ENCODE results near the gene GZMM. TPM values are rescaled to one million over a fixed set of nuclear protein-coding genes. Genes with fewer than 3 reads are reported as not detected.
A peak's percentile ranks its signal among the peaks of the same experiment; 100 is the strongest.

GZMM gene
- total RNA-seq, 2 donors from 2014 or later = 5.3 TPM; not detected in 1

DNA sequence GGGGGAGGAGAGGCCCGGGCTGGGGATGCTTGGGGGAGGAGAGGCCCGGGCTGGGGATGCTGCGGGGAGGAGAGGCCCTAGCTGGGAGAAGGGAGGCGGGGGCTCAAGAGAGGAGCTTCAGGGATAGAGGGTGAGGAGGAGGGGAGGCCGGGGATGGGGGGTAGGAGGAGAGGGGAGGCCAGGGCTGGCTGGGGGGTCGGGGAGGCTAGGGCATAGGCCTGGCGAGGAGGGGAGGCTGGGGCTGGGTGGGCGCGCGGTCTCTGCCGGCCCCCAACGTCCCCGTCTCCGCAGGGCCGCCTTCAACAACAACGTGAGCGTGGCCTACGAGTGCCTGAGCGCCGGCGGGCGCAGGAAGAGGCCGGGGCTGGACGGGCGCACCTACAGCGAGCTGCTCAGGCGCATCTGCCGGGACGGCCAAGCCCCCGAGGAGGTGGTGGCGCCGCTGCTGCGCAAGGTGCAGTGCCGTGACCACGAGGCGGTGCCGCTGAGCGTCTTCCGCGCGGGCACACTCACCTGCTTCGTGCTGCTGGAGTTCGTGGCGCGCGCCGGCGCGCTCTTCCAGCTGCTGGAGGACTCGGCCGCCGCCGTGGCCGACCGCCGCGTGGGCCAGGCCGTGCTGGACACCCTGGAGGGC, 25.1 kb upstream of the GZMM start:
- WGBS, 2 donors = 63 to 80% methylated on average over 17 of the region's 58 CpGs
- TF ChIP-seq, protein P1, sequence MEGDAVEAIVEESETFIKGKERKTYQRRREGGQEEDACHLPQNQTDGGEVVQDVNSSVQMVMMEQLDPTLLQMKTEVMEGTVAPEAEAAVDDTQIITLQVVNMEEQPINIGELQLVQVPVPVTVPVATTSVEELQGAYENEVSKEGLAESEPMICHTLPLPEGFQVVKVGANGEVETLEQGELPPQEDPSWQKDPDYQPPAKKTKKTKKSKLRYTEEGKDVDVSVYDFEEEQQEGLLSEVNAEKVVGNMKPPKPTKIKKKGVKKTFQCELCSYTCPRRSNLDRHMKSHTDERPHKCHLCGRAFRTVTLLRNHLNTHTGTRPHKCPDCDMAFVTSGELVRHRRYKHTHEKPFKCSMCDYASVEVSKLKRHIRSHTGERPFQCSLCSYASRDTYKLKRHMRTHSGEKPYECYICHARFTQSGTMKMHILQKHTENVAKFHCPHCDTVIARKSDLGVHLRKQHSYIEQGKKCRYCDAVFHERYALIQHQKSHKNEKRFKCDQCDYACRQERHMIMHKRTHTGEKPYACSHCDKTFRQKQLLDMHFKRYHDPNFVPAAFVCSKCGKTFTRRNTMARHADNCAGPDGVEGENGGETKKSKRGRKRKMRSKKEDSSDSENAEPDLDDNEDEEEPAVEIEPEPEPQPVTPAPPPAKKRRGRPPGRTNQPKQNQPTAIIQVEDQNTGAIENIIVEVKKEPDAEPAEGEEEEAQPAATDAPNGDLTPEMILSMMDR (IDR thresholded peaks at IDR 0.05) = no peak
- no peak for TF ChIP-seq POLR2A (IDR thresholded peaks at IDR 0.05)
- Histone ChIP-seq H3K36me3 (replicated peaks in 1 of 2; ENCODE audit: insufficient read depth in 1 of 2, low read depth in 2 of 2) (no peaks in the 10 kb centered on the region), H3K4me1 (no peaks in the 10 kb centered on the region), H3K27me3 (no peaks in the 10 kb centered on the region), H3K27ac (no peak overlapping the region), H3K9me3 (no peaks in the 10 kb centered on the region), H3K4me3 (no peak overlapping the region)
- DNase-seq (no peak), ATAC-seq (no peak)
- intact Hi-C loops (cut with DNase I) = no loop called here

DNA sequence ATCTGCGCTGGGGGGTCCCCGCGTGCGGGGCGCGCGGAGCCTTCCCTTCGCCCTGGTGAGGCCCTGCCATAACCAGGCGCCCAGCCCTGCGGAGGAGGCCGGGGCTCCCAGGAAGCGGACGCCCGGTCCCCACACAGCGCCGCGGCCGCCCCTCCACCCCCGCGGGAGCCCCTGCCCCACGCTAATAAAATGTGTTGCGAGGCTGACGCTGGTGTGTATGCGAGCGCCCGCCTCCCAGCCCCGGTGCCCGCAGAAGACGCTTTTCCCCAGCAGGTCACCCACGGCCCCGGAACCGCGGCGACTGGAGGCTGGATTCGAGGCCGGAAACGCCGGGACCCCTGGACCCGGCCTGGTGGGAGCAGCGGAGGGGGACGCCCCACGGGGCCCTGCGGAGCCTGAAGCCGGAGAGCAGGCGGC, 24.4 kb upstream of the GZMM start:
- WGBS, 2 donors = 95 to 100% methylated on average over 1 to 4 of the region's 45 CpGs
- Histone ChIP-seq H3K4me3 (no peak overlapping the region), H3K36me3 (replicated peaks in 1 of 2; ENCODE audit: insufficient read depth in 1 of 2, low read depth in 2 of 2) (no peaks in the 10 kb centered on the region), H3K27me3 (no peaks in the 10 kb centered on the region), H3K9me3 (no peaks in the 10 kb centered on the region), H3K27ac (no peak overlapping the region), H3K4me1 (no peaks in the 10 kb centered on the region)
- ATAC-seq (no peak), DNase-seq (no peak)
- intact Hi-C loops (cut with DNase I) = no loop called here
- TF ChIP-seq POLR2A (IDR thresholded peaks at IDR 0.05) = no peak
- TF ChIP-seq, protein P1 (IDR thresholded peaks at IDR 0.05) = no peak

DNA sequence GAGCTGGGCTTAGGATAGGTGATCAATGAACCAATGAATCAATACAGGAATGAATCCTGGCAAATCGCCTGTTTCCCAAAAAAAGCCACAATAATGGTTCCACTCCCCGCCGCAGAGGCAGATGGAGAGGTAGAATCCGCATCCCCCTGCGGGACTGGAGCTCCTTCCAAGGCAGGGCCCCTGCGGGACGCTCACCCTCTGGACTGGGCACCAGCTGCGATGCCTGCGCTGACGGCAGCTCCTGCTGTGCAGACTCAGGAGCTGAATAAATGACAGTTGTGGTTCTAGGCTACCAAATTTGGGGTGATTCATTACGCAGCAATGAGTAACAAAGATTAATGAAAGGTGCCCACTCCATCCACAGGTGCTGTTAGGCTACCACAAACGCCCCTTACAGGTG, 21.1 kb upstream of the GZMM start:
- H3K27ac ChIP-seq = no peak overlapping the region
- H3K4me1 ChIP-seq = no peaks in the 10 kb centered on the region
- no peaks in the 10 kb centered on the region for H3K27me3 ChIP-seq
- DNase-seq (no peak), ATAC-seq (no peak)
- TF ChIP-seq, protein P1 (IDR thresholded peaks at IDR 0.05) = no peak
- no peak for TF ChIP-seq POLR2A (IDR thresholded peaks at IDR 0.05)
- no peaks in the 10 kb centered on the region for H3K36me3 ChIP-seq (replicated peaks in 1 of 2; ENCODE audit: insufficient read depth in 1 of 2, low read depth in 2 of 2)
- 94 to 96% methylated on average over 5 to 12 of the region's 12 CpGs for WGBS, 2 donors
- intact Hi-C loops (cut with DNase I) = no loop called here
- no peak overlapping the region for H3K4me3 ChIP-seq
- H3K9me3 ChIP-seq = no peaks in the 10 kb centered on the region

DNA sequence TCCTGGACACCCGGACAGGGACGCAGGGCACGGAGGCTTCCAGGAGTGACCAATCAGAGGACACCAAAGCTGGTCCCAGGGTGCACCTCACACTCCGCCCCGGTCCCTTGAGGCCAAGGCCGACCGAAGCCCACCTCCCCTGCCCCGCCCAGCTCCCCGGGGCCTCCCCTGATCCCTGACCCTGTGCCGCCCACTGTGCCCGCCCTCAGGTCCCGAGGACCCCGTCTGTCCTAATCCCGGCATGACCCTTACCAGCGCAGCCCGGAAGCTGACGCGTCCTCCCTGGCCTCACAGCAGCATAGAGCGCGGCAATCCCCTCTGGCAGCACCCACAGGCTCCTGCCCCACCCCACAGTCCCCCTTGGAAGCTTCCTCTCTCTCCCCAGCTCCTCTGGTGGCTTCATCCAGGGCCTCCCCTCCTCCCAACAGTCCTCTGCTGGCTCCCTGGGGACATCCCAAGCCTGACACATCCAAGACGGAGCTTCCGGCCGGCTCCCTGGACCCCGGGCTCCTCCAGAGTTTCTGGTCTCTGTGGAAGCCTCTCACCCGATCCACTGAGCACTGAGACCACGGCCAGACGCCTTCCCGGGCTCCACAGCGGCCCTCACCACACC, 19.7 kb upstream of the GZMM start:
- 56 to 70% methylated on average over 11 to 28 of the region's 29 CpGs for WGBS, 2 donors
- Histone ChIP-seq H3K36me3 (replicated peaks in 1 of 2; ENCODE audit: insufficient read depth in 1 of 2, low read depth in 2 of 2) (no peaks in the 10 kb centered on the region), H3K4me1 (no peaks in the 10 kb centered on the region), H3K9me3 (no peaks in the 10 kb centered on the region), H3K27ac (no peak overlapping the region), H3K27me3 (no peaks in the 10 kb centered on the region), H3K4me3 (no peak overlapping the region)
- no peak for TF ChIP-seq POLR2A (IDR thresholded peaks at IDR 0.05)
- TF ChIP-seq, protein P1 (IDR thresholded peaks at IDR 0.05) = no peak
- intact Hi-C loops (cut with DNase I) = no loop called here
- ATAC-seq = peak; percentile 28
- no peak for DNase-seq

DNA sequence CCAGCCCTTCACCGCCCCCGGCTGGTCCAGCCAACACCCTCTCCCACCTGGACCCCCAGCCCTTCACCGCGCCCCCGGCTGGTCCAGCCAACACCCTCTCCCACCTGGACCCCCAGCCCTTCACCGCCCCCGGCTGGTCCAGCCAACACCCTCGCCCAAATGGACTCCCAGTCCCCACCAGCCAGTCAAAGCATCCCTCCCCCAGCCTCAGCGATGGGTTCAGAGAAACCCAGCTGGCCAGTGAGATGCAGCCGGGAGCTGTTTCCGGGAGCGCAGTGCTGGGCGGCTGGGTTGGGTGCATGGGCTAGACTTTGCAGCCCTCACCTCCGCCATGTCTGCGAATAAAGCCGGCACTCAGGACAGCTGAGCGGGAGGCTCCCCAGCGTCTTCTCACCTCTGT, 18.8 kb upstream of the GZMM start:
- no peaks in the 10 kb centered on the region for H3K36me3 ChIP-seq (replicated peaks in 1 of 2; ENCODE audit: insufficient read depth in 1 of 2, low read depth in 2 of 2)
- TF ChIP-seq POLR2A (IDR thresholded peaks at IDR 0.05) = no peak
- TF ChIP-seq, protein P1 (IDR thresholded peaks at IDR 0.05) = no peak
- ATAC-seq (no peak), DNase-seq (no peak)
- 54 to 58% methylated on average over 5 to 7 of the region's 18 CpGs for WGBS, 2 donors
- H3K27me3 ChIP-seq = no peaks in the 10 kb centered on the region
- no peaks in the 10 kb centered on the region for H3K9me3 ChIP-seq
- no peaks in the 10 kb centered on the region for H3K4me1 ChIP-seq
- H3K27ac ChIP-seq = no peak overlapping the region
- no peak overlapping the region for H3K4me3 ChIP-seq
- intact Hi-C loops (cut with DNase I) = no loop called here

Data from body of pancreas (tissue), 4 donors.